Activated CD8-positive, alpha-beta T cell treated with anti-CD3 and anti-CD28 coated beads for 36 hours (primary cell): Measurements from ENCODE around the gene TFAM. TPM values are rescaled to one million over a fixed set of nuclear protein-coding genes. Genes with fewer than 3 reads are reported as not detected.

Experiments
- ATAC-seq: fragments of 200-7000 bp; cut with Tn5 transposase; one replicate; pipeline ENCODE4 v1.10.0; 2021; ENCODE audit warnings: mild to moderate bottlenecking, moderate library complexity
- CTCF ChIA-PET: fragments of 350-600 bp; sonication (Branson Sonifier 250); formaldehyde crosslinking; loops from one replicate; lab custom pipeline; 2021; ENCODE audit warnings: antibody characterized with exemption; lab: Charles Lee
- POLR2A ChIA-PET: fragments of 350-600 bp; sonication (Branson Sonifier 250); formaldehyde crosslinking; loops from one replicate; lab custom pipeline; 2021; ENCODE audit warnings: antibody characterized with exemption; lab: Charles Lee
- DNase-seq: peaks from one replicate; pipeline ENCODE4 v3.0.0-alpha.2; 2020
- H3K27ac Mint-ChIP-seq: one replicate; pipeline ENCODE4 v1.8.0; 2021; ENCODE audit warnings: mild to moderate bottlenecking, mixed read lengths
- H3K27me3 Mint-ChIP-seq: one replicate; pipeline ENCODE4 v1.8.0; 2021; ENCODE audit warnings: mixed read lengths
- H3K36me3 Mint-ChIP-seq: one replicate; pipeline ENCODE4 v1.8.0; 2021; ENCODE audit warnings: low read depth, mixed read lengths
- H3K4me1 Mint-ChIP-seq: one replicate; pipeline ENCODE4 v1.8.0; 2021; ENCODE audit warnings: low read depth, mixed read lengths
- H3K4me3 Mint-ChIP-seq: one replicate; pipeline ENCODE4 v1.8.0; 2021; ENCODE audit warnings: mild to moderate bottlenecking, moderate library complexity, mixed read lengths
- H3K9me3 Mint-ChIP-seq: one replicate; pipeline ENCODE4 v1.8.0; 2021; ENCODE audit warnings: mixed read lengths
- intact Hi-C: fragments of 100-400 bp; cut with micrococcal nuclease; formaldehyde crosslinking; loops from one replicate; pipeline ENCODE4 v1.10.0; 2022
- total RNA-seq, 2 experiments: library from RNA; stranded (reverse); gene quantifications; one replicate each; pipeline ENCODE4 v1.2.3, GENCODE V29; 2021
- TF ChIP-seq, protein P1 (sequence below): fragments of 200-600 bp; IDR thresholded peaks from one replicate; pipeline ENCODE4 v1.8.0; 2022; ENCODE audit warnings: antibody characterized with exemption, mild to moderate bottlenecking

TFAM gene
- 100 to 1,000 TPM in 1 of 2 experiments, 10 to 100 TPM in 1; 97.3 to 116 TPM for total RNA-seq

- no peaks in the 10 kb centered on the region for H3K27me3 Mint-ChIP-seq
- H3K9me3 Mint-ChIP-seq: no peaks in the 10 kb centered on the region
- ChIA-PET CTCF (interaction anchor here (0.9 to 4.7 kb wide), 20 partner anchors 10 to 1523 kb away, joined by 3 to 64 read pairs (median 4); partner anchors contain the start of genes CISD1 and UBE2D1), POLR2A (interaction anchor here (0.9 to 2.3 kb wide), 11 partner anchors 8 to 116 kb away, joined by 3 to 7 read pairs (median 3); partner anchors contain the start of gene CISD1)
- intact Hi-C loops: loop anchor here (2.0 to 10.0 kb wide), 4 partner anchors 48 to 120 kb away; partner anchors contain the start of genes CISD1, IPMK and UBE2D1
- H3K4me3 Mint-ChIP-seq: peak within 1 kb of the TSS; percentile 92
- peaks cover 37% of the 10 kb centered on the region for H3K36me3 Mint-ChIP-seq
- peak; percentile 91 for ATAC-seq
- DNase-seq: peak; percentile 98
- peaks cover 42% of the 10 kb centered on the region for H3K4me1 Mint-ChIP-seq
- peak within 1 kb of the TSS; percentile 96 for H3K27ac Mint-ChIP-seq
- TF ChIP-seq, protein P1, sequence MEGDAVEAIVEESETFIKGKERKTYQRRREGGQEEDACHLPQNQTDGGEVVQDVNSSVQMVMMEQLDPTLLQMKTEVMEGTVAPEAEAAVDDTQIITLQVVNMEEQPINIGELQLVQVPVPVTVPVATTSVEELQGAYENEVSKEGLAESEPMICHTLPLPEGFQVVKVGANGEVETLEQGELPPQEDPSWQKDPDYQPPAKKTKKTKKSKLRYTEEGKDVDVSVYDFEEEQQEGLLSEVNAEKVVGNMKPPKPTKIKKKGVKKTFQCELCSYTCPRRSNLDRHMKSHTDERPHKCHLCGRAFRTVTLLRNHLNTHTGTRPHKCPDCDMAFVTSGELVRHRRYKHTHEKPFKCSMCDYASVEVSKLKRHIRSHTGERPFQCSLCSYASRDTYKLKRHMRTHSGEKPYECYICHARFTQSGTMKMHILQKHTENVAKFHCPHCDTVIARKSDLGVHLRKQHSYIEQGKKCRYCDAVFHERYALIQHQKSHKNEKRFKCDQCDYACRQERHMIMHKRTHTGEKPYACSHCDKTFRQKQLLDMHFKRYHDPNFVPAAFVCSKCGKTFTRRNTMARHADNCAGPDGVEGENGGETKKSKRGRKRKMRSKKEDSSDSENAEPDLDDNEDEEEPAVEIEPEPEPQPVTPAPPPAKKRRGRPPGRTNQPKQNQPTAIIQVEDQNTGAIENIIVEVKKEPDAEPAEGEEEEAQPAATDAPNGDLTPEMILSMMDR: peak; percentile 56
Measured at GRCh38 chr10:58384999-58385783, at the start of gene TFAM. Gene TFAM (plus strand): TSS chr10:58385410. CDS start chr10:58385548, 138 bp downstream.

DNA sequence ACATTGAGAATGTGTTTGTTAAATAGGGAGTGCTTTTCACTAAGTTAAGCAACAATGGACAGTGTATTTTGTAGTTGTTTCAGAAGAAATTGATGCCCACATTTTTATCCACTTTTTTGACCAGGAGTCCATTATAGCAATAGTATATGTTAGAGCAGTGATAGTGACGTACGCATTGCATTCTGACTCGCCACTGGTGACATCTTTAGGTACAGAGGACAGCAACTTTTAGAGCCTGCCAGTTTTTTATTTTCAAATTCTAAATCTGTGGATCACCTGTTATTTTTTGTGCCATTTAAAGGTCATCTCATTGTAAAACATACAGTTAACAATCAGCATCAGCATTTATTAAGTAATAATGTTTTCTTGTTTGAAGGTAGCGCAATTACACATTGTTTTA is 49.0 kb upstream of the TFAM start:
- peak overlapping the region; percentile 91 for H3K4me3 Mint-ChIP-seq
- H3K4me1 Mint-ChIP-seq: peaks cover 41% of the 10 kb centered on the region
- ChIA-PET POLR2A (no interaction called here), CTCF (no interaction called here)
- peaks cover 14% of the 10 kb centered on the region for H3K36me3 Mint-ChIP-seq
- ATAC-seq (no peak), DNase-seq (no peak)
- no peak overlapping the region for H3K27ac Mint-ChIP-seq
- no peaks in the 10 kb centered on the region for H3K27me3 Mint-ChIP-seq
- TF ChIP-seq, protein P1: no peak
- H3K9me3 Mint-ChIP-seq: no peaks in the 10 kb centered on the region
- intact Hi-C loops: loop anchor here (5.0 kb wide), 1 partner anchor 46 kb away; no protein-coding TSS in a partner anchor

GRCh38 chr10:58341422-58341821 is 43.8 kb upstream of the TFAM start:
- DNase-seq: no peak
- CTCF ChIA-PET: no interaction called here
- Mint-ChIP-seq H3K27me3 (no peaks in the 10 kb centered on the region), H3K9me3 (no peaks in the 10 kb centered on the region), H3K36me3 (peaks cover 13% of the 10 kb centered on the region), H3K27ac (no peak overlapping the region), H3K4me1 (peaks cover 41% of the 10 kb centered on the region), H3K4me3 (no peak overlapping the region)
- TF ChIP-seq, protein P1: no peak
- intact Hi-C loops: no loop called here
- ATAC-seq: no peak
- POLR2A ChIA-PET: no interaction called here

DNA sequence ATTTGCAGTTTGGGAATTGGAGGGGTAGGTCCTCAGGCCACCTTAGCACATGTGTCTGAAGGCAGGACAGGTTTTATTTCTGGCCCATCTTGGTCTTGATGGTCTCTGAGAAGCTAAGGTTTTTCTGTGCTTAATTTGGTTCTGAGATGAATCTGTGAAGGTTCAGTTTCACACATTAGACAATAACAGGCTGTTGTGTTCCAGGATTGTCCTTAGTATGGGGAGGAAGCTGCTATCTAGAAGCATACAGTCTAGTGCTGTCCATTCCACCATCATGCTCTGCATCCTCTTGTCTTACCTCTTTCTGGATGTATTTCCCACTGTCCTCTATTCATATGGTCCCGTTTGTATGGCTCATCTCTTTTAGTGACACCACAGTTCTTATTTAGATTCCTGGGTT is 43.3 kb upstream of the TFAM start:
- ATAC-seq: no peak
- Mint-ChIP-seq H3K4me3 (no peak overlapping the region), H3K27ac (no peak overlapping the region), H3K36me3 (peaks cover 16% of the 10 kb centered on the region), H3K4me1 (peaks cover 39% of the 10 kb centered on the region), H3K9me3 (no peaks in the 10 kb centered on the region), H3K27me3 (no peaks in the 10 kb centered on the region)
- TF ChIP-seq, protein P1: no peak
- ChIA-PET POLR2A (no interaction called here), CTCF (interaction anchor here (1.0 kb wide), 1 partner anchor 50 kb away, joined by 3 read pairs; no protein-coding TSS in a partner anchor)
- intact Hi-C loops: no loop called here
- no peak for DNase-seq

DNA sequence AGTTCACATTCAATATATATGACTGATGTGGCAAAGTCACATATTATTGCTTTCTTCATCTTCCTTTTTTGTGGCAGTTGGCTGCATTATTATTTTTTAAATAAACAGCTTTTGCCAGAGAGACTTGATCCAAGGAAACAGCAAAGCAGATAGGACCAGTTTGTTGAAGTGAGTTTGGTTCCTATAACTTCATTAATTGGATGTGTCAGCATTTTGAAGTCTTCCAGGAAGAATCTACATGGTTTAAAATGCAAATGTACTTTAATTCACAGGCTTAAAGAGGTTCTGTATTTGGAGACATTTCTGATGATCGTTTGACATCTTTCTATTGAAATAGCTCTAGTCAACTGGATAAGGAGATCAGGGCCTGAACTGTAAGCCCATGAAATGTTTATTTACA is 37.2 kb upstream of the TFAM start:
- POLR2A ChIA-PET: interaction anchor here (1.2 kb wide), 1 partner anchor 11 kb away, joined by 3 read pairs; no protein-coding TSS in a partner anchor
- CTCF ChIA-PET: interaction anchor here (1.2 kb wide), 1 partner anchor 48 kb away, joined by 5 read pairs; no protein-coding TSS in a partner anchor
- Mint-ChIP-seq H3K36me3 (peaks cover 11% of the 10 kb centered on the region), H3K9me3 (no peaks in the 10 kb centered on the region), H3K27ac (no peak overlapping the region), H3K4me3 (no peak overlapping the region), H3K27me3 (no peaks in the 10 kb centered on the region), H3K4me1 (peaks cover 38% of the 10 kb centered on the region)
- ATAC-seq (no peak), DNase-seq (no peak)
- TF ChIP-seq, protein P1: no peak
- intact Hi-C loops: no loop called here
